SK-N-SH (cell line): ENCODE results near the gene HOTAIR. TPM values are rescaled to one million over a fixed set of nuclear protein-coding genes. Genes with fewer than 3 reads are reported as not detected.

Experiments used
- CTCF ChIA-PET: fragments of 300-600, 350-600 bp; formaldehyde crosslinking; extraction: SDS; loops from one replicate; lab custom pipeline; 2021; lab: Yijun Ruan, JAX
- POLR2A ChIA-PET: fragments of 350-600 bp; sonication (Branson Sonifier 250); formaldehyde crosslinking; extraction: SDS; loops from one replicate; lab custom pipeline; 2020; ENCODE audit warnings: antibody characterized with exemption, inconsistent platforms; lab: Yijun Ruan, JAX
- DNase-seq: peaks from one replicate; pipeline ENCODE4 v3.0.0; 2012
- H2AFZ ChIP-seq: fragments of 200-600 bp; sonication (generic); 2 replicates; pipeline ENCODE4 v1.8.1; 2016; ENCODE audit warnings: antibody characterized with exemption, mild to moderate bottlenecking, low read depth
- H3F3A ChIP-seq: fragments of 200-600 bp; sonication (generic); replicated peaks from 2 replicates; pipeline ENCODE3; 2016; ENCODE audit warnings: antibody characterized with exemption, mild to moderate bottlenecking; ENCODE audit not compliant: insufficient read depth
- H3K27ac ChIP-seq, 2 experiments: fragments of 200-500 bp in 1 of 2; fragments of 200-600 bp in 1 of 2; sonication (Bioruptor generic) in 1 of 2; sonication (generic), shearing (Covaris generic) in 1 of 2; 2 replicates each; pipeline versions ENCODE4 v1.5.1 to v1.6.1; 2014 to 2016; ENCODE audit warnings: low read depth in 2 of 2, inconsistent platforms in 1 of 2, low read length in 1 of 2, mild to moderate bottlenecking in 1 of 2, mixed read lengths in 1 of 2
- H3K27me3 ChIP-seq: fragments of 200-600 bp; sonication (generic), shearing (Covaris generic); 2 replicates; pipeline ENCODE4 v1.6.1; 2016; ENCODE audit warnings: mixed run types; ENCODE audit not compliant: insufficient read depth
- H3K36me3 ChIP-seq, 2 experiments: fragments of 200-500 bp in 1 of 2; fragments of 200-600 bp in 1 of 2; sonication (Bioruptor generic) in 1 of 2; sonication (generic) in 1 of 2; replicated peaks in 1 of 2; 2 replicates each; pipeline versions ENCODE3 to v1.5.1; 2014 to 2016; ENCODE audit warnings: low read length in 1 of 2, mild to moderate bottlenecking in 1 of 2; ENCODE audit not compliant: insufficient read depth in 2 of 2, control insufficient read depth in 1 of 2
- H3K4me1 ChIP-seq, 2 experiments: fragments of 200-500 bp in 1 of 2; fragments of 200-600 bp in 1 of 2; sonication (Bioruptor generic) in 1 of 2; sonication (generic), shearing (Covaris generic) in 1 of 2; 2 replicates each; pipeline versions ENCODE4 v1.5.1 to v1.6.1; 2014 to 2016; ENCODE audit warnings: low read depth in 1 of 2, low read length in 1 of 2, mixed run types in 1 of 2; ENCODE audit not compliant: insufficient read depth in 2 of 2, control insufficient read depth in 1 of 2
- H3K4me2 ChIP-seq: fragments of 200-600 bp; sonication (generic), shearing (Covaris generic); 2 replicates; pipeline ENCODE4 v1.6.1; 2017; ENCODE audit warnings: mixed run types
- H3K4me3 ChIP-seq, 2 experiments: fragments of 200-500 bp in 1 of 2; fragments of 200-600 bp in 1 of 2; sonication (Bioruptor generic) in 1 of 2; sonication (generic), shearing (Covaris generic) in 1 of 2; 2 replicates each; pipeline versions ENCODE4 v1.5.1 to v1.8.1; 2014 to 2016; ENCODE audit warnings: low read depth in 2 of 2, inconsistent platforms in 1 of 2, low read length in 1 of 2, mild to moderate bottlenecking in 1 of 2, mixed read lengths in 1 of 2, moderate library complexity in 1 of 2
- H3K79me2 ChIP-seq: fragments of 200-600 bp; sonication (generic); 2 replicates; pipeline ENCODE4 v1.8.1; 2017; ENCODE audit warnings: mild to moderate bottlenecking; ENCODE audit not compliant: insufficient read depth
- H3K9ac ChIP-seq: fragments of 200-600 bp; sonication (generic); 2 replicates; pipeline ENCODE4 v1.6.1; 2017; ENCODE audit warnings: mixed run types
- H3K9me2 ChIP-seq: fragments of 200-600 bp; sonication (generic); 2 replicates; pipeline ENCODE4 v1.6.1; 2017; ENCODE audit warnings: mixed run types
- H3K9me3 ChIP-seq: fragments of 200-600 bp; sonication (generic); 2 replicates; pipeline ENCODE4 v1.6.1; 2017; ENCODE audit warnings: mixed run types, mild to moderate bottlenecking, moderate library complexity
- H4K20me1 ChIP-seq: fragments of 200-600 bp; sonication (generic); 2 replicates; pipeline ENCODE4 v1.6.1; 2017; ENCODE audit warnings: mild to moderate bottlenecking, mixed run types; ENCODE audit not compliant: insufficient read depth
- NFIC ChIP-seq: IDR thresholded peaks from 2 replicates; pipeline ENCODE4 v1.4.0; 2012; ENCODE audit warnings: borderline replicate concordance
- POLR2AphosphoS5 ChIP-seq: IDR thresholded peaks from 2 replicates; pipeline ENCODE4 v1.6.1; 2012; ENCODE audit warnings: low read depth, low read length
- RCOR1 ChIP-seq: fragments of 150-350 bp; IDR thresholded peaks from 2 replicates; pipeline ENCODE4 v1.6.1; 2017; ENCODE audit warnings: antibody characterized with exemption, low read length
- SIN3A ChIP-seq: IDR thresholded peaks from 2 replicates; pipeline ENCODE4 v1.6.1; 2012; ENCODE audit warnings: low read depth, mild to moderate bottlenecking, low read length, moderate library complexity, borderline replicate concordance
- WGBS: methylation state at CpG from one replicate; pipeline ENCODE4 v1.1.6; 2017; ENCODE audit warnings: low lambda C conversion rate; 5-methylcytosine and 5-hydroxymethylcytosine counted together
- polyA plus RNA-seq, 3 experiments: library from polyadenylated mRNA; depleted of rRNA; stranded (reverse); fragments of >200 nt; gene quantifications; 2 replicates each; pipeline ENCODE4 v1.2.3, GENCODE V29; 2012
- TF ChIP-seq, protein P1 (sequence below): IDR thresholded peaks from 2 replicates; pipeline ENCODE4 v1.4.0; 2012; ENCODE audit warnings: low read depth, borderline replicate concordance
- TF ChIP-seq, protein P2 (sequence below): fragments of 150-350 bp; IDR thresholded peaks from 2 replicates; pipeline ENCODE4 v1.6.1; 2017; ENCODE audit warnings: antibody characterized with exemption, low read length, low read depth, borderline replicate concordance

Gene HOTAIR
- polyA plus RNA-seq, 1 of the 3 experiments (the other 2 are of a cell fraction), result not detected

- Histone ChIP-seq H4K20me1 (no peaks in the 10 kb centered on the region), H2AFZ (no peak overlapping the region), H3K27me3 (peaks cover 98% of the 10 kb centered on the region), H3K9ac (no peak overlapping the region), H3F3A (no peaks in the 10 kb centered on the region), H3K9me2 (no peaks in the 10 kb centered on the region), H3K79me2 (no peaks in the 10 kb centered on the region), H3K9me3 (no peaks in the 10 kb centered on the region), H3K36me3 (no peaks in the 10 kb centered on the region), H3K27ac (no peak overlapping the region), H3K4me3 (no peak overlapping the region), H3K4me2 (no peak overlapping the region), H3K4me1 (no peaks in the 10 kb centered on the region; a peak in 1 of 4 replicates)
- CTCF ChIA-PET, result interaction anchor here (0.8 to 4.9 kb wide), 4 partner anchors 8 to 195 kb away, joined by 3 to 16 read pairs (median 4); no protein-coding TSS in a partner anchor
- DNase-seq, result no peak
- no peak for TF ChIP-seq RCOR1
- no peak for TF ChIP-seq POLR2AphosphoS5
- TF ChIP-seq, protein P1, sequence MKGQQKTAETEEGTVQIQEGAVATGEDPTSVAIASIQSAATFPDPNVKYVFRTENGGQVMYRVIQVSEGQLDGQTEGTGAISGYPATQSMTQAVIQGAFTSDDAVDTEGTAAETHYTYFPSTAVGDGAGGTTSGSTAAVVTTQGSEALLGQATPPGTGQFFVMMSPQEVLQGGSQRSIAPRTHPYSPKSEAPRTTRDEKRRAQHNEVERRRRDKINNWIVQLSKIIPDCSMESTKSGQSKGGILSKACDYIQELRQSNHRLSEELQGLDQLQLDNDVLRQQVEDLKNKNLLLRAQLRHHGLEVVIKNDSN, result no peak
- POLR2A ChIA-PET, result no interaction called here
Observed at GRCh38 chr12:53941187-53941586, 33.6 kb downstream of the HOTAIR start.

- no peak for DNase-seq
- Histone ChIP-seq H3K36me3 (no peaks in the 10 kb centered on the region), H4K20me1 (no peaks in the 10 kb centered on the region), H3K9ac (no peak overlapping the region), H3K27me3 (peaks cover 98% of the 10 kb centered on the region), H3K4me3 (no peak overlapping the region), H3F3A (no peaks in the 10 kb centered on the region), H3K4me1 (no peaks in the 10 kb centered on the region; a peak in 1 of 4 replicates), H3K9me2 (no peaks in the 10 kb centered on the region), H3K4me2 (no peak overlapping the region)
- CTCF ChIA-PET, result interaction anchor here (0.7 to 4.9 kb wide), 6 partner anchors 9 to 266 kb away, joined by 3 to 16 read pairs (median 3); no protein-coding TSS in a partner anchor
- TF ChIP-seq, protein P2, sequence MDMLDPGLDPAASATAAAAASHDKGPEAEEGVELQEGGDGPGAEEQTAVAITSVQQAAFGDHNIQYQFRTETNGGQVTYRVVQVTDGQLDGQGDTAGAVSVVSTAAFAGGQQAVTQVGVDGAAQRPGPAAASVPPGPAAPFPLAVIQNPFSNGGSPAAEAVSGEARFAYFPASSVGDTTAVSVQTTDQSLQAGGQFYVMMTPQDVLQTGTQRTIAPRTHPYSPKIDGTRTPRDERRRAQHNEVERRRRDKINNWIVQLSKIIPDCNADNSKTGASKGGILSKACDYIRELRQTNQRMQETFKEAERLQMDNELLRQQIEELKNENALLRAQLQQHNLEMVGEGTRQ, result no peak
- TF ChIP-seq NFIC, result no peak
- no peak for TF ChIP-seq SIN3A
- TF ChIP-seq, all 33 proteins: peak for 0
- H3K9me3 ChIP-seq, result no peaks in the 10 kb centered on the region
- WGBS, result 25% methylated on average over 9 of the region's 9 CpGs
- no peak overlapping the region for H2AFZ ChIP-seq
- POLR2A ChIA-PET, result no interaction called here
- no peaks in the 10 kb centered on the region for H3K79me2 ChIP-seq
- H3K27ac ChIP-seq, result no peak overlapping the region
Observed at GRCh38 chr12:53940443-53941014, 34.2 kb downstream of the HOTAIR start.
